D721Med (cell line): ENCODE data around the gene APBA1.
"Not testable (repeated sequence)": the region's sequence is repeated elsewhere in the genome, so short reads cannot be mapped to it uniquely, and the experiment has no call there.

Experiments used
- DNase-seq: peaks from one replicate; pipeline ENCODE4 v3.0.0; 2011; ENCODE audit warnings: low spot score; ENCODE audit not compliant: insufficient read length
- FAIRE-seq: peaks from 2 replicates; lab custom pipeline; 2011; peaks lifted over from hg19 to GRCh38; lab: Jason Lieb, UNC
- TF ChIP-seq, protein P1 (sequence below): IDR thresholded peaks from 2 replicates; pipeline ENCODE4 v1.5.1; 2012; ENCODE audit warnings: mild to moderate bottlenecking, control low read depth; ENCODE audit not compliant: insufficient read depth; ENCODE audit errors: missing control alignments

The APBA1 gene

DNA sequence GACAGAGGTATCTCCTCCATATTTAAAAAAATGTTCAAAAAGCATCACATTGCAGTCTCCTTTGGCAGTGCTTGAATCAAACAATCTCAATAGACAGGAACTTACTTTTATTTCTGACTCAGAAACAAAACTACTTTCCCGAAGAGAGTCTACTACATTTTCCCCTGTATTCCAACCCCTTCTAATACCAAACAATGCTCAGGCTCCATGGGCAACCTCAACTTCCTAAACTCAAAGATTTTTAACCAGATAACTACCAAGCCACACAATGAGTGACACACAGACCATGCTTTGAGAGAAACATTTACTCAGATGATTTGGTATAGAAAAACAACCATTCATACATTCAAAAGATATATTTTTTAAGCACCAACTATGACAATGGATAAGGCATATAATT lies 70.5 kb downstream of the APBA1 start:
- TF ChIP-seq, protein P1, sequence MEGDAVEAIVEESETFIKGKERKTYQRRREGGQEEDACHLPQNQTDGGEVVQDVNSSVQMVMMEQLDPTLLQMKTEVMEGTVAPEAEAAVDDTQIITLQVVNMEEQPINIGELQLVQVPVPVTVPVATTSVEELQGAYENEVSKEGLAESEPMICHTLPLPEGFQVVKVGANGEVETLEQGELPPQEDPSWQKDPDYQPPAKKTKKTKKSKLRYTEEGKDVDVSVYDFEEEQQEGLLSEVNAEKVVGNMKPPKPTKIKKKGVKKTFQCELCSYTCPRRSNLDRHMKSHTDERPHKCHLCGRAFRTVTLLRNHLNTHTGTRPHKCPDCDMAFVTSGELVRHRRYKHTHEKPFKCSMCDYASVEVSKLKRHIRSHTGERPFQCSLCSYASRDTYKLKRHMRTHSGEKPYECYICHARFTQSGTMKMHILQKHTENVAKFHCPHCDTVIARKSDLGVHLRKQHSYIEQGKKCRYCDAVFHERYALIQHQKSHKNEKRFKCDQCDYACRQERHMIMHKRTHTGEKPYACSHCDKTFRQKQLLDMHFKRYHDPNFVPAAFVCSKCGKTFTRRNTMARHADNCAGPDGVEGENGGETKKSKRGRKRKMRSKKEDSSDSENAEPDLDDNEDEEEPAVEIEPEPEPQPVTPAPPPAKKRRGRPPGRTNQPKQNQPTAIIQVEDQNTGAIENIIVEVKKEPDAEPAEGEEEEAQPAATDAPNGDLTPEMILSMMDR = no peak
- FAIRE-seq (no peak), DNase-seq (no peak)

DNA sequence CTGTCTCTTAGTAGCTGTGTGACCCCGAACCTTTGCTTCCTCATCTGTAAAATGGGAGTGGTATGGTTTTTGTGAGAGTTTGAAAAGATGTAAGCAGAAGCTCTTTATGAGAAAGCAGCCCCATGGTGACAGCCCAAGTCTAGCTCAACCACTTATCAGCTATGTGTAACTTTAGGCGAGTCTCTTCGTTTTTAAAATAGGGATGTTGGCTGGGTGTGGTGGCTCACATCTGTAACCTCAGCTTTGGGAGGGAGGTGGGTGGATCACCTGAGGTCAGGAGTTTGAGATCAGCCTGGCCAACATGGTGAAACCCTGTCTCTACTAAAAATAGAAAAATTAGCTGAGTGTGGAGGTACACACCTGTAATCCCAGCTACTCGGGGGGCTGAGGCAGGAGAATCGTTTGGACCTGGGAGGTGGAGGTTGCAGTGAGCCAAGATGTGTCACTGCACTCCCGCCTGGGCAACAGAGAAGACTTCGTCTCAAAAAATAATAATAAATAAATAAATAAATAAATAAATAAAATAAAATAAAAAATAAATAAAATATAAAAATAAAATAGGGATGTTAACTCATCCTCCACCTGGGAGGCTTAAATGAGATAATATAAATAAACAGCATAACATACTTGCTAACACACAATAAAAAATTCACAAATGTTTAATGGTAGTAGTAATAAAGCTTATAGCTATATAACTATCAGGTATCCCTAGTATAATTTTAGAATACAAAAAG lies 71.7 kb downstream of the APBA1 start:
- TF ChIP-seq, protein P1 = no peak
- no peak for DNase-seq
- FAIRE-seq = no peak

DNA sequence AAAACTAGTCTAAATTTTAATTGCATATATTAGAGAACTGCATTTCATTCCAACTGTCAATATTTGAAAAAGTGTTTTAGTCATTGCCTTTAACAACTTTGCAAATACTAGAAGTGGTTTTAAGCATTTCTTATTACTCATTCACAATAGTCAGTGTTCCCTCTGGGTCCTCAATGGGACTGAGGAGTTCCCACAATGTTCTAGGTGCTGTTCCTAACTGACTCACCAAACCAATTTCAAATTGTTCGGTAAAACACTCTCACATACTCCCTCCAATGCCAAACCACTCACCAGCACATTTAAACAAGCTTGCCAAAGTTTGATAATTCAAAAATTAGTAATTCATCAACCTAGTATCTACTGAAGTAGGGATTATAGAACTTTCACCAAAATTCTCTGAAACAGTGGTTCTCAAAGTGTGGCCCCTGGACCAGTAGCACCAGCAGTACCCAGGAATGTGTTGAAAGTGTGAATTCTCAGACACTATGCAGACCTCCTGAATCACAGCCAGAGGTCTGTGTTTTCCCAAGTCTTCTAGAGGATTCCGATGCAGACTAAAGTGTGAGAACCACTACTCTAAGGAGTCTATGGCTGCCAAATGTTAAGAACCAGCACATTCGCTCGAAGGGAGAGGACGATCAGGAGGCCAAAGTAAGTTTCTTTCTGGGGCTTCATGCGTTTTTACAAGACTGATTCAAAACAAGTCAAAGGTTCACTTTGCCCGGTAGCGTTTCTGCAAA lies 72.8 kb downstream of the APBA1 start:
- FAIRE-seq (no peak), DNase-seq (no peak)
- TF ChIP-seq, protein P1 = no peak

DNA sequence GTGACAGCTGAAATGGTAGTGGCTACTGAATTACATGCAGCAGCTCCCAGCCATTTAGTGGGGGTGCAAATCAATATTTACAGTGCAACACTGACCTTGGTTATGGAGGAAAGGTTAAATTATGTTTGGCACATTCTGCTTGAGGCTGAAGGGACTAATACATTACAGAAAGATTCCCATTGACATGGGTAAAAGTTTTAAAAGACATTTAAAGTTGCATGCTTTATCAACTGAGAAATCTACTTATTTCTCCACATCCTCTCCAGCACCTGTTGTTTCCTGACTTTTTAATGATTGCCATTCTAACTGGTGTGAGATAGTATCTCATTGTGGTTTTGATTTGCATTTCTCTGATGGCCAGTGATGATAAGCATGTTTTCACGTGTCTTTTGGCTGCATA lies 75.3 kb downstream of the APBA1 start:
- DNase-seq, FAIRE-seq: not testable (repeated sequence)

DNA sequence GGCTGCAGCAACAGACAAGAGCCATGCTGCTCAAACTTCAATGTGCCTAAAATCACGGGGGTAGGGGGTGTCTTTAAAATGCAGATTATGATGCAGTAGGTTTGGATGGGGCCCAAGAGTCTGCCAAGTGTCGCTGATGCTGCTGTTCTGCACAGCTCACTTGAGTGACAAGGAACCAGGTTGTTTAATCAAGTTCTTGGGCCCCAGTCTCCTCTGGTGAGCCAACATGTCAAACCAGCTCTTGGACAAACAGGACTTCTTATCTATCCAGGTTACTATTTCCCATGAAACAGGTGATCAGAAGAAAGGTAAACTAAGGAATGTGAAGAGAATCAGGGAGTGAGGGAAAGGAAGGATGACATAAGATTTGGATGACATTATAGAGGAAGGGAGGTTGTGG lies 78.0 kb downstream of the APBA1 start:
- DNase-seq = no peak
- TF ChIP-seq, protein P1 = no peak
- FAIRE-seq = no peak

DNA sequence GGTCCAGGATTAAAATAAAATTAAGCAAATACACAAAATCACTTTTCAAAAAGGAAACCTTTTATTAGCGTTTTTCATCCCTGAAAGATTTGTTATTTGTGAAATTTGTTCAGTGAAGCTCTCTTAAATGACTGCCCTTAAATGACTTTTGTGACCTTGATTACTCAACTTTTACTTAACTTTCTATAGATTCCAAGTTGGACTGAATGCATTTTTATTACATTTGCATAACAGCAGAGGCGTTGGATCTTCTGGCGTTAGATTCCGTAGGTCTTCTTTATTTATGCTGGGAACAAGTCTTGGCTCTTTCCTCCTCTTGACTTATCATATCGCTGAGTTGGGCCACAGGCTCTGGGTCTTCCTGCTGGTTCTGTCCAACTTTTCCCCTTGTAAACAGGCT lies 78.4 kb downstream of the APBA1 start:
- no peak for DNase-seq
- TF ChIP-seq, protein P1 = no peak
- no peak for FAIRE-seq

DNA sequence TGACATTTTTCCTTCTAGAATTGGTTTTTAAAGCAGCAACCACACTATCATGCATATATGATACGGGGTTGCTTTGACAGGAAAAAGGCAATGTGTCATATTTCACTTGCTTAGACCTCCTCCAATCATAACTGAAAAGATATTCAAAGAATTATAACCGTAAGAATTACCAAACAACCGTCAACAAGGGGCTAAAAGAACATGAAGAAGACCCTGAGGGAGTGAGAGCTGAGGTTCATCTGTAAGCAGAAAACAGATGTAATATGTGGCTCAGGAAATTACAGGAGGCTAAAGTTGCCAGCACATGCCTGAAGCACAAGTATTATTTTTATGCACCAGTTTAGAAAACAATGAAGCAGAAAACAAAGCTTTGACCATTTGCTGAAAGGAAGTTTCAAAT lies 78.9 kb downstream of the APBA1 start:
- TF ChIP-seq, protein P1 = no peak
- DNase-seq (no peak), FAIRE-seq (no peak)
